Effector memory CD8-positive, alpha-beta T cell (primary cell): ENCODE measurements around the gene FBXO3.

Experiments used
- ATAC-seq: fragments of 150-1000 bp; cut with Tn5 transposase; replicated peaks from 2 replicates; pipeline ENCODE4 v1.10.0; 2021; ENCODE audit warnings: mild to moderate bottlenecking, moderate library complexity
- DNase-seq, 3 experiments: peaks; one replicate each; pipeline ENCODE4 v3.0.0; 2021
- H3K27ac Mint-ChIP-seq, 2 donors: one replicate each; pipeline ENCODE4 v1.8.0; 2022; ENCODE audit warnings: mild to moderate bottlenecking in 2 of 2, mixed read lengths in 2 of 2, moderate library complexity in 2 of 2
- H3K27me3 Mint-ChIP-seq, 2 donors: one replicate each; pipeline ENCODE4 v1.8.0; 2022; ENCODE audit warnings: mixed read lengths in 2 of 2
- H3K36me3 Mint-ChIP-seq: one replicate; pipeline ENCODE4 v1.8.0; 2022; ENCODE audit warnings: mild to moderate bottlenecking, moderate library complexity, mixed read lengths; ENCODE audit not compliant: insufficient read depth
- H3K4me1 Mint-ChIP-seq, 2 donors: one replicate each; pipeline ENCODE4 v1.8.0; 2022; ENCODE audit warnings: low read depth in 2 of 2, mixed read lengths in 2 of 2
- H3K4me3 Mint-ChIP-seq, 2 donors: one replicate each; pipeline ENCODE4 v1.8.0; 2022; ENCODE audit warnings: mild to moderate bottlenecking in 2 of 2, mixed read lengths in 2 of 2, moderate library complexity in 2 of 2
- H3K9me3 Mint-ChIP-seq, 2 donors: one replicate each; pipeline ENCODE4 v1.8.0; 2022; ENCODE audit warnings: mixed read lengths in 2 of 2

FBXO3 gene

GRCh38 chr11:33779849-33780528 lies 5.7 kb upstream of the FBXO3 start:
- H3K27me3 Mint-ChIP-seq, result peaks cover 28 to 64% of the 10 kb centered on the region in 2 donors

GRCh38 chr11:33778675-33779074 lies 4.4 kb upstream of the FBXO3 start:
- ATAC-seq (no peak), DNase-seq (no peak)
- Mint-ChIP-seq H3K4me3 (no peak overlapping the region), H3K27me3 (peaks cover 16 to 54% of the 10 kb centered on the region in 2 donors), H3K9me3 (no peaks in the 10 kb centered on the region), H3K4me1 (peaks cover 8 to 13% of the 10 kb centered on the region in 2 donors), H3K27ac (no peak overlapping the region), H3K36me3 (peaks cover 10% of the 10 kb centered on the region)

More at GRCh38 chr11:33779849-33780528, 5.7 kb upstream of the FBXO3 start:
- Mint-ChIP-seq H3K9me3 (no peaks in the 10 kb centered on the region), H3K36me3 (no peaks in the 10 kb centered on the region), H3K4me1 (peaks cover 2 to 8% of the 10 kb centered on the region in 2 donors), H3K4me3 (no peak overlapping the region), H3K27ac (no peak overlapping the region)
- DNase-seq (no peak), ATAC-seq (no peak)

GRCh38 chr11:33777906-33778305 lies 3.6 kb upstream of the FBXO3 start:
- peaks cover 14 to 20% of the 10 kb centered on the region in 2 donors for H3K4me1 Mint-ChIP-seq
- H3K27ac Mint-ChIP-seq, result no peak overlapping the region
- ATAC-seq (no peak), DNase-seq (peak in 1 of 3 experiments; percentile 36)
- peaks cover 10% of the 10 kb centered on the region for H3K36me3 Mint-ChIP-seq
- no peaks in the 10 kb centered on the region for H3K9me3 Mint-ChIP-seq
- no peak overlapping the region for H3K4me3 Mint-ChIP-seq
- H3K27me3 Mint-ChIP-seq, result peaks cover 10 to 50% of the 10 kb centered on the region in 2 donors

GRCh38 chr11:33775832-33776470 lies 1.6 kb upstream of the FBXO3 start:
- DNase-seq (no peak), ATAC-seq (no peak)
- Mint-ChIP-seq H3K4me3 (peak overlapping the region; percentile 89 to 98), H3K9me3 (no peaks in the 10 kb centered on the region), H3K27ac (no peak overlapping the region), H3K27me3 (peaks cover 6 to 31% of the 10 kb centered on the region in 2 donors), H3K4me1 (peaks cover 21 to 34% of the 10 kb centered on the region in 2 donors), H3K36me3 (peaks cover 10% of the 10 kb centered on the region)

GRCh38 chr11:33775467-33775807 lies 1.1 kb upstream of the FBXO3 start:
- H3K27me3 Mint-ChIP-seq, result peaks cover 6 to 26% of the 10 kb centered on the region in 2 donors
- no peaks in the 10 kb centered on the region for H3K9me3 Mint-ChIP-seq
- peak overlapping the region in 1 of 2 donors; percentile 98 for H3K27ac Mint-ChIP-seq
- peaks cover 10% of the 10 kb centered on the region for H3K36me3 Mint-ChIP-seq
- H3K4me1 Mint-ChIP-seq, result peaks cover 21 to 35% of the 10 kb centered on the region in 2 donors
- ATAC-seq (no peak), DNase-seq (no peak)
- H3K4me3 Mint-ChIP-seq, result peak overlapping the region; percentile 89 to 98

- no peak for DNase-seq
- H3K9me3 Mint-ChIP-seq, result no peaks in the 10 kb centered on the region
- no peak for ATAC-seq
- H3K4me3 Mint-ChIP-seq, result peak overlapping the region; percentile 89 to 98
- peaks cover 2 to 20% of the 10 kb centered on the region in 2 donors for H3K27me3 Mint-ChIP-seq
- peak overlapping the region; percentile 96 to 98 for H3K27ac Mint-ChIP-seq
- H3K36me3 Mint-ChIP-seq, result peaks cover 10% of the 10 kb centered on the region
- peaks cover 24 to 40% of the 10 kb centered on the region in 2 donors for H3K4me1 Mint-ChIP-seq
These were observed 581 bp upstream of the FBXO3 start for GRCh38 chr11:33774736-33775466.

GRCh38 chr11:33773404-33773986 lies 825 bp downstream of the FBXO3 start:
- H3K4me3 Mint-ChIP-seq, result peak overlapping the region; percentile 89 to 98
- peaks cover 24 to 47% of the 10 kb centered on the region in 2 donors for H3K4me1 Mint-ChIP-seq
- peak overlapping the region; percentile 96 to 98 for H3K27ac Mint-ChIP-seq
- ATAC-seq, result peak; percentile 43
- H3K27me3 Mint-ChIP-seq, result peaks cover 0 to 6% of the 10 kb centered on the region in 2 donors
- H3K9me3 Mint-ChIP-seq, result no peaks in the 10 kb centered on the region
- DNase-seq, result peak; percentile 24 to 41 (median 25)
- H3K36me3 Mint-ChIP-seq, result peaks cover 18% of the 10 kb centered on the region

DNA sequence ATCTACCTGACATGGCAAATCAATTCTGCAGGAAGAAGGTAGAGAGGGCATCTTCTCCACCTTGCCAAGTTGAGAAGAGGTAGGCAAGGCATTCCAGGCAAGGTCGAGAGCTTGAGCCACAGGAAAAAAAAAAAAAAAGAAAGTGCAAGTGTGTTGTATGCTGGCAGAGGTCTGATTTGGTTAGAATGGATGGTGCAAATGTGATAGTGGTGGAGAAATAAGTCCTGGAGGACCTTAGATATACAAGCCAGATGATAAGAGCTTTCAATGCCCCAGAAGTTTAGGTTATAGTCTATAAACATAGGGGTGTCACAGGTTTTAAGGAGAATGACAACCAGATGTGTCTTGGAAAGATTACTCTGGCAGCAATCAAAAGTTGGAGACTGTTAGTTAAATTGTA lies 1.4 kb downstream of the FBXO3 start:
- peaks cover 0 to under 1% of the 10 kb centered on the region in 2 donors for H3K27me3 Mint-ChIP-seq
- no peaks in the 10 kb centered on the region for H3K9me3 Mint-ChIP-seq
- H3K27ac Mint-ChIP-seq, result peak overlapping the region in 1 of 2 donors; percentile 98
- H3K36me3 Mint-ChIP-seq, result peaks cover 24% of the 10 kb centered on the region
- no peak for DNase-seq
- H3K4me1 Mint-ChIP-seq, result peaks cover 24 to 47% of the 10 kb centered on the region in 2 donors
- H3K4me3 Mint-ChIP-seq, result peak overlapping the region; percentile 89 to 98
- no peak for ATAC-seq

DNA sequence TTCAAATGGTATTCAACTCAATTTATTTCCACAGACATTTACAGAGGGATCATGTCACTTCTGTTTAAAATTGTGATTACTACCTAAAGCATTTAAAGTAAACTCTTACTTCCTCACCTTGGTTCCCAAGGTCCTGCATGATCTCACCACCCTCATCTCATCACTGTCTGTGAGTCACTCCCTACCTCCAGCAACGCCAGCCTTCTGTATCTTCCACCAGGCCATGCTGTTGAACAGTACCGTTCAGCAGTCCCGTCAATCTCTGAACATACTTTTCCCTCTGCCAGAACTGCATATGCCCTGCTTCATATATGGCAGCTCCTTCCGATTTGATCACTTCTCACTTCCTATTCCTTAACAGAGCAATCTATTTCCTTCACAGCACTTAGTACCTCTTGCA lies 2.0 kb downstream of the FBXO3 start:
- Mint-ChIP-seq H3K36me3 (peaks cover 30% of the 10 kb centered on the region), H3K9me3 (no peaks in the 10 kb centered on the region), H3K4me3 (peak overlapping the region; percentile 89 to 98), H3K27ac (peak overlapping the region in 1 of 2 donors; percentile 98), H3K27me3 (no peaks in the 10 kb centered on the region), H3K4me1 (peaks cover 24 to 47% of the 10 kb centered on the region in 2 donors)
- ATAC-seq (no peak), DNase-seq (no peak)

DNA sequence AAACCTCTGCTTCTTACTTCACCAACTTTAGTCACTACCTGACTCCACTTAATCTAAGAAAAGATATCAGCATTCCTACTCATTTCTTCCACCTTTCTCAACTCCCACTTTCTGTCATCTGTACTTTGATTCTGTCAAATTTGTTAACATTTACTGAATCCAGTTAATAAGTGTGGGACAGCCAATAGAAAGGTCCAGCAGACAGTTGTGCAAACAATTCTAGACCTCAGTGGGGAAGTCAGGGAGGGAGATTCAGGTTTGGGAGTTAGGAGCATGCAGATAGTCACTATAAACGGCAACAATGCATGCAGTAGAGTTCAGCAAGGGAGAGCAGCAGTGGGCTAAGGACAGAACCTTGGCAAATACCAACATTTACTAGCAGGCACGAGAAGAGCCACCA lies 4.1 kb downstream of the FBXO3 start:
- Mint-ChIP-seq H3K4me3 (no peak overlapping the region), H3K27ac (no peak overlapping the region), H3K27me3 (no peaks in the 10 kb centered on the region), H3K9me3 (no peaks in the 10 kb centered on the region), H3K4me1 (peaks cover 25 to 56% of the 10 kb centered on the region in 2 donors), H3K36me3 (peaks cover 43% of the 10 kb centered on the region)
- ATAC-seq, result no peak
- no peak for DNase-seq

GRCh38 chr11:33769542-33769941 lies 4.8 kb downstream of the FBXO3 start:
- Mint-ChIP-seq H3K9me3 (no peaks in the 10 kb centered on the region), H3K27me3 (no peaks in the 10 kb centered on the region), H3K36me3 (peaks cover 43% of the 10 kb centered on the region), H3K4me3 (no peak overlapping the region), H3K4me1 (peaks cover 20 to 57% of the 10 kb centered on the region in 2 donors), H3K27ac (no peak overlapping the region)
- DNase-seq, result no peak
- ATAC-seq, result no peak

- Mint-ChIP-seq H3K4me1 (peaks cover 12 to 55% of the 10 kb centered on the region in 2 donors), H3K36me3 (peaks cover 51% of the 10 kb centered on the region)
These were observed 6.7 kb downstream of the FBXO3 start for GRCh38 chr11:33767624-33768023.

DNA sequence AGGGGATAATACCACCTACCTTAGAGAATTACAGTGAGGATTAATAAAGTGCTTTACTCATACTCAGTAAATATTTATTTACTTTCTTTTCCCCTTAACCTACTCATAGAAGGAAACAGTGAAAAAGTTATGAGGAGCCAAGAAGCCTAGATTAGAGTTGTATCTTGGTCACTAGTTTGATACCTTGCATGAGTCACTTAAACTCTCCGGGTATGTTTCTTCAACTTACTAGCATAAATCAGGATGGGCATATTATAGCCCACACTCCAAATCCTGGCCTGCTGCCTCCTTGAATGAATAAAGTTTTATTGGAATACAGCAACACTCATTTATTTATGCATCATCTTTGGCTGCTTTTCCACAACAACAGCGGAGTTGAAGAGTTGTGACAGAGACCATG lies 8.2 kb downstream of the FBXO3 start:
- Mint-ChIP-seq H3K36me3 (peaks cover 60% of the 10 kb centered on the region), H3K27me3 (no peaks in the 10 kb centered on the region), H3K27ac (no peak overlapping the region), H3K4me3 (no peak overlapping the region), H3K9me3 (no peaks in the 10 kb centered on the region), H3K4me1 (peaks cover 8 to 54% of the 10 kb centered on the region in 2 donors)
- ATAC-seq, result no peak
- no peak for DNase-seq

More at GRCh38 chr11:33767624-33768023, 6.7 kb downstream of the FBXO3 start:
- DNase-seq (no peak), ATAC-seq (no peak)
- Mint-ChIP-seq H3K4me3 (no peak overlapping the region), H3K9me3 (no peaks in the 10 kb centered on the region), H3K27me3 (no peaks in the 10 kb centered on the region), H3K27ac (no peak overlapping the region)
